GM12878 (cell line): ENCODE results near the gene BEST2. TPM values are rescaled to one million over a fixed set of nuclear protein-coding genes. Genes with fewer than 3 reads are reported as not detected.

Source experiments
- DPF2 ChIP-seq: fragments of 450-650 bp; IDR thresholded peaks from 2 replicates; pipeline ENCODE4 v1.6.1; 2017; ENCODE audit warnings: mild to moderate bottlenecking
- ETV6 ChIP-seq, 2 experiments: fragments of 450-650 bp in 1 of 2; IDR thresholded peaks in 1 of 2; conservative IDR thresholded peaks in 1 of 2; 2 replicates each; pipeline ENCODE4 v1.6.1; 2014; ENCODE audit warnings: antibody characterized with exemption in 1 of 2, borderline replicate concordance in 1 of 2, low read depth in 1 of 2, mild to moderate bottlenecking in 1 of 2, moderate library complexity in 1 of 2
- GATAD2B ChIP-seq: fragments of 450-650 bp; conservative IDR thresholded peaks from 2 replicates; pipeline ENCODE4 v1.6.1; 2017; ENCODE audit warnings: low read depth, mild to moderate bottlenecking, moderate library complexity
- MEF2A ChIP-seq: IDR thresholded peaks from 2 replicates; pipeline ENCODE4 v1.6.1; 2011; ENCODE audit warnings: low read depth, mild to moderate bottlenecking, low read length, moderate library complexity; ENCODE audit not compliant: insufficient read depth
- MTA2 ChIP-seq: fragments of 450-650 bp; IDR thresholded peaks from 2 replicates; pipeline ENCODE4 v1.6.1; 2016; ENCODE audit warnings: low read depth, mild to moderate bottlenecking, moderate library complexity
- MYB ChIP-seq: fragments of 150-350 bp; IDR thresholded peaks from 2 replicates; pipeline ENCODE4 v1.6.1; 2014; ENCODE audit warnings: mild to moderate bottlenecking, low read depth, low read length, borderline replicate concordance
- NR2C2 ChIP-seq: IDR thresholded peaks from 2 replicates; pipeline ENCODE4 v1.6.1; 2011; ENCODE audit warnings: borderline replicate concordance, low read depth; ENCODE audit not compliant: control insufficient read depth, insufficient read length
- NR2F1 ChIP-seq: fragments of 450-650 bp; conservative IDR thresholded peaks from 2 replicates; pipeline ENCODE4 v1.6.1; 2017; ENCODE audit warnings: mild to moderate bottlenecking
- RELA ChIP-seq: fragments of 450-650 bp; IDR thresholded peaks from 2 replicates; pipeline ENCODE4 v1.8.0; 2014; ENCODE audit warnings: borderline replicate concordance; ENCODE audit not compliant: partially characterized antibody
- RUNX3 ChIP-seq: IDR thresholded peaks from 2 replicates; pipeline ENCODE4 v1.6.1; 2012; ENCODE audit warnings: low read length, inconsistent platforms
- SIN3A ChIP-seq: IDR thresholded peaks from 2 replicates; pipeline ENCODE4 v1.6.1; 2012; ENCODE audit warnings: low read depth, low read length, improper control_type of control experiment
- SMC3 ChIP-seq: IDR thresholded peaks from 2 replicates; pipeline ENCODE4 v1.6.1; 2011; ENCODE audit warnings: low read length, improper control_type of control experiment, borderline replicate concordance
- SRF ChIP-seq, 2 experiments: IDR thresholded peaks; 2 replicates each; pipeline ENCODE4 v1.6.1; 2011; ENCODE audit warnings: low read depth in 2 of 2, low read length in 2 of 2, mild to moderate bottlenecking in 1 of 2, moderate library complexity in 1 of 2
- ZBTB40 ChIP-seq: fragments of 450-650 bp; IDR thresholded peaks from 2 replicates; pipeline ENCODE4 v1.6.1; 2016; ENCODE audit warnings: mild to moderate bottlenecking, moderate library complexity, borderline replicate concordance
- polyA plus RNA-seq, 11 experiments: library from polyadenylated mRNA; depleted of rRNA in 4 of 11; unstranded in 6 of 11; stranded (reverse) in 5 of 11; fragments of >200 nt; fragmentation: Nextera tagmentation in 4 of 11; fragmentation: Illumina TruSeq in 1 of 11; extraction: Ambion mirVana in 4 of 11; extraction: Trizol in 1 of 11; gene quantifications; 1 replicate in 1 of 11; 2 replicates in 10 of 11; pipeline versions ENCODE4 v1.2.1 to v1.2.3, GENCODE V29; 2011 to 2016; ENCODE audit warnings: inconsistent platforms in 2 of 11, missing spikeins in 2 of 11, low read depth in 1 of 11
- total RNA-seq, 4 experiments: library from RNA; depleted of rRNA in 3 of 4; stranded (reverse); fragments of >200 nt in 3 of 4; fragmentation: Illumina TruSeq in 1 of 4; extraction: Trizol in 1 of 4; gene quantifications; 2 replicates each; pipeline versions ENCODE4 v1.2.1 to v1.2.3, GENCODE V29; 2013 to 2021
- TF ChIP-seq, protein P1 (sequence below): IDR thresholded peaks from 2 replicates; pipeline ENCODE4 v1.6.1; 2012; ENCODE audit warnings: mild to moderate bottlenecking, low read depth, low read length
- TF ChIP-seq, protein P2 (sequence below): IDR thresholded peaks from 2 replicates; pipeline ENCODE4 v1.6.1; 2012; ENCODE audit warnings: improper control_type of control experiment, low read depth, low read length; ENCODE audit not compliant: insufficient replicate concordance

BEST2 gene
- total and polyA plus RNA-seq, 10 of the 15 experiments (the other 5 are each of a cell fraction or from before 2014, with no cell fraction given): not detected

GRCh38 chr19:12778017-12778904 lies 26.7 kb downstream of the BEST2 start (continued):
- no peak for TF ChIP-seq MEF2A
- TF ChIP-seq GATAD2B: peak; percentile 78
- TF ChIP-seq MYB: no peak
- no peak for TF ChIP-seq SRF (IDR thresholded peaks at IDR 0.05; ENCODE audit: low read depth in 2 of 2, low read length in 2 of 2)
- 0 out of 2 replicates have a peak, but pooled peaks have one; percentile 40 for TF ChIP-seq DPF2
- TF ChIP-seq NR2C2: no peak
- TF ChIP-seq, protein P1, sequence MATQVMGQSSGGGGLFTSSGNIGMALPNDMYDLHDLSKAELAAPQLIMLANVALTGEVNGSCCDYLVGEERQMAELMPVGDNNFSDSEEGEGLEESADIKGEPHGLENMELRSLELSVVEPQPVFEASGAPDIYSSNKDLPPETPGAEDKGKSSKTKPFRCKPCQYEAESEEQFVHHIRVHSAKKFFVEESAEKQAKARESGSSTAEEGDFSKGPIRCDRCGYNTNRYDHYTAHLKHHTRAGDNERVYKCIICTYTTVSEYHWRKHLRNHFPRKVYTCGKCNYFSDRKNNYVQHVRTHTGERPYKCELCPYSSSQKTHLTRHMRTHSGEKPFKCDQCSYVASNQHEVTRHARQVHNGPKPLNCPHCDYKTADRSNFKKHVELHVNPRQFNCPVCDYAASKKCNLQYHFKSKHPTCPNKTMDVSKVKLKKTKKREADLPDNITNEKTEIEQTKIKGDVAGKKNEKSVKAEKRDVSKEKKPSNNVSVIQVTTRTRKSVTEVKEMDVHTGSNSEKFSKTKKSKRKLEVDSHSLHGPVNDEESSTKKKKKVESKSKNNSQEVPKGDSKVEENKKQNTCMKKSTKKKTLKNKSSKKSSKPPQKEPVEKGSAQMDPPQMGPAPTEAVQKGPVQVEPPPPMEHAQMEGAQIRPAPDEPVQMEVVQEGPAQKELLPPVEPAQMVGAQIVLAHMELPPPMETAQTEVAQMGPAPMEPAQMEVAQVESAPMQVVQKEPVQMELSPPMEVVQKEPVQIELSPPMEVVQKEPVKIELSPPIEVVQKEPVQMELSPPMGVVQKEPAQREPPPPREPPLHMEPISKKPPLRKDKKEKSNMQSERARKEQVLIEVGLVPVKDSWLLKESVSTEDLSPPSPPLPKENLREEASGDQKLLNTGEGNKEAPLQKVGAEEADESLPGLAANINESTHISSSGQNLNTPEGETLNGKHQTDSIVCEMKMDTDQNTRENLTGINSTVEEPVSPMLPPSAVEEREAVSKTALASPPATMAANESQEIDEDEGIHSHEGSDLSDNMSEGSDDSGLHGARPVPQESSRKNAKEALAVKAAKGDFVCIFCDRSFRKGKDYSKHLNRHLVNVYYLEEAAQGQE: no peak
- TF ChIP-seq MTA2: no peak
- TF ChIP-seq RELA: no peak
- no peak; the same call in 1 of the 2 replicates for TF ChIP-seq ZBTB40
- TF ChIP-seq, protein P2, sequence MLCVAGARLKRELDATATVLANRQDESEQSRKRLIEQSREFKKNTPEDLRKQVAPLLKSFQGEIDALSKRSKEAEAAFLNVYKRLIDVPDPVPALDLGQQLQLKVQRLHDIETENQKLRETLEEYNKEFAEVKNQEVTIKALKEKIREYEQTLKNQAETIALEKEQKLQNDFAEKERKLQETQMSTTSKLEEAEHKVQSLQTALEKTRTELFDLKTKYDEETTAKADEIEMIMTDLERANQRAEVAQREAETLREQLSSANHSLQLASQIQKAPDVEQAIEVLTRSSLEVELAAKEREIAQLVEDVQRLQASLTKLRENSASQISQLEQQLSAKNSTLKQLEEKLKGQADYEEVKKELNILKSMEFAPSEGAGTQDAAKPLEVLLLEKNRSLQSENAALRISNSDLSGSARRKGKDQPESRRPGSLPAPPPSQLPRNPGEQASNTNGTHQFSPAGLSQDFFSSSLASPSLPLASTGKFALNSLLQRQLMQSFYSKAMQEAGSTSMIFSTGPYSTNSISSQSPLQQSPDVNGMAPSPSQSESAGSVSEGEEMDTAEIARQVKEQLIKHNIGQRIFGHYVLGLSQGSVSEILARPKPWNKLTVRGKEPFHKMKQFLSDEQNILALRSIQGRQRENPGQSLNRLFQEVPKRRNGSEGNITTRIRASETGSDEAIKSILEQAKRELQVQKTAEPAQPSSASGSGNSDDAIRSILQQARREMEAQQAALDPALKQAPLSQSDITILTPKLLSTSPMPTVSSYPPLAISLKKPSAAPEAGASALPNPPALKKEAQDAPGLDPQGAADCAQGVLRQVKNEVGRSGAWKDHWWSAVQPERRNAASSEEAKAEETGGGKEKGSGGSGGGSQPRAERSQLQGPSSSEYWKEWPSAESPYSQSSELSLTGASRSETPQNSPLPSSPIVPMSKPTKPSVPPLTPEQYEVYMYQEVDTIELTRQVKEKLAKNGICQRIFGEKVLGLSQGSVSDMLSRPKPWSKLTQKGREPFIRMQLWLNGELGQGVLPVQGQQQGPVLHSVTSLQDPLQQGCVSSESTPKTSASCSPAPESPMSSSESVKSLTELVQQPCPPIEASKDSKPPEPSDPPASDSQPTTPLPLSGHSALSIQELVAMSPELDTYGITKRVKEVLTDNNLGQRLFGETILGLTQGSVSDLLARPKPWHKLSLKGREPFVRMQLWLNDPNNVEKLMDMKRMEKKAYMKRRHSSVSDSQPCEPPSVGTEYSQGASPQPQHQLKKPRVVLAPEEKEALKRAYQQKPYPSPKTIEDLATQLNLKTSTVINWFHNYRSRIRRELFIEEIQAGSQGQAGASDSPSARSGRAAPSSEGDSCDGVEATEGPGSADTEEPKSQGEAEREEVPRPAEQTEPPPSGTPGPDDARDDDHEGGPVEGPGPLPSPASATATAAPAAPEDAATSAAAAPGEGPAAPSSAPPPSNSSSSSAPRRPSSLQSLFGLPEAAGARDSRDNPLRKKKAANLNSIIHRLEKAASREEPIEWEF: no peak
- no peak for TF ChIP-seq NR2F1
- TF ChIP-seq SIN3A: no peak
- no peak for TF ChIP-seq RUNX3
- TF ChIP-seq SMC3: no peak
- TF ChIP-seq ETV6 (conservative IDR thresholded peaks at IDR 0.05 in 1 of 2, IDR thresholded peaks at IDR 0.05 in 1 of 2; ENCODE audit: borderline replicate concordance in 1 of 2, low read depth in 1 of 2): no peak; a peak in 1 of 4 replicates
